Measurements from ENCODE around the gene TBC1D9.

TBC1D9 gene

GRCh38 chr4:140609548-140610425, 146.4 kb downstream of the TBC1D9 start:
- DNase-seq: no peak

GRCh38 chr4:140607852-140608251, 148.3 kb downstream of the TBC1D9 start:
- DNase-seq: no peak

GRCh38 chr4:140604544-140604943, 151.6 kb downstream of the TBC1D9 start:
- no peak for DNase-seq

GRCh38 chr4:140603286-140603685, 152.9 kb downstream of the TBC1D9 start:
- no peak for DNase-seq

- no peak for DNase-seq
Measured at GRCh38 chr4:140602714-140603113, 153.5 kb downstream of the TBC1D9 start.

GRCh38 chr4:140600408-140600807, 155.8 kb downstream of the TBC1D9 start:
- no peak for DNase-seq

- DNase-seq: no peak
Measured at GRCh38 chr4:140595065-140595464, 161.1 kb downstream of the TBC1D9 start.

- DNase-seq: no peak
Measured at GRCh38 chr4:140584439-140584838, 171.7 kb downstream of the TBC1D9 start.

- DNase-seq: no peak
Measured at GRCh38 chr4:140581078-140581477, 175.1 kb downstream of the TBC1D9 start.

- no peak for DNase-seq
Measured at GRCh38 chr4:140579278-140579677, 176.9 kb downstream of the TBC1D9 start.

- DNase-seq: no peak
Measured at GRCh38 chr4:140575489-140575888, 180.7 kb downstream of the TBC1D9 start.

GRCh38 chr4:140571620-140572019, 184.6 kb downstream of the TBC1D9 start:
- DNase-seq: no peak
